PFSK-1 (cell line): ENCODE data around the gene CTDSPL2.

Source experiments
- FOXP2 ChIP-seq: optimal IDR thresholded peaks from 2 replicates; pipeline ENCODE3; 2011; ENCODE audit warnings: borderline replicate concordance, control low read depth, inconsistent platforms; ENCODE audit not compliant: insufficient read depth; ENCODE audit errors: extremely low read length, extremely low read depth
- POLR2AphosphoS5 ChIP-seq: IDR thresholded peaks from 2 replicates; pipeline ENCODE4 v1.6.1; 2012; ENCODE audit warnings: low read depth, mild to moderate bottlenecking, control low read depth, low read length, moderate library complexity
- REST ChIP-seq, 2 experiments: IDR thresholded peaks; 2 replicates each; pipeline versions ENCODE4 v1.6.1 to v1.8.0; 2011 to 2012; ENCODE audit warnings: low read depth in 2 of 2, low read length in 2 of 2, control low read depth in 1 of 2, inconsistent platforms in 1 of 2, mild to moderate bottlenecking in 1 of 2, moderate library complexity in 1 of 2; ENCODE audit not compliant: insufficient read depth in 1 of 2
- SIN3A ChIP-seq: IDR thresholded peaks from 2 replicates; pipeline ENCODE4 v1.6.1; 2012; ENCODE audit warnings: mild to moderate bottlenecking, low read length, moderate library complexity, borderline replicate concordance; ENCODE audit not compliant: insufficient read depth
- TAF1 ChIP-seq: IDR thresholded peaks from 2 replicates; pipeline ENCODE4 v1.6.1; 2012; ENCODE audit warnings: low read length, control low read depth, borderline replicate concordance; ENCODE audit not compliant: insufficient read depth

CTDSPL2 gene

GRCh38 chr15:44529864-44530604 is 102.6 kb downstream of the CTDSPL2 start:
- TF ChIP-seq POLR2AphosphoS5 (peak; percentile 11; the same call in 1 of the 2 replicates), FOXP2 (no peak)

GRCh38 chr15:44530653-44531052 is 103.2 kb downstream of the CTDSPL2 start:
- TF ChIP-seq TAF1 (no peak), FOXP2 (no peak), SIN3A (no peak), REST (IDR thresholded peaks at IDR 0.05; ENCODE audit: insufficient read depth in 1 of 2, low read depth in 2 of 2, low read length in 2 of 2) (no peak), POLR2AphosphoS5 (no peak)

- no peak for TF ChIP-seq FOXP2
- no peak for TF ChIP-seq REST (IDR thresholded peaks at IDR 0.05; ENCODE audit: insufficient read depth in 1 of 2, low read depth in 2 of 2, low read length in 2 of 2)
- no peak for TF ChIP-seq SIN3A
- TF ChIP-seq POLR2AphosphoS5, result no peak
- TF ChIP-seq TAF1, result no peak
These were observed 105.3 kb downstream of the CTDSPL2 start for GRCh38 chr15:44532689-44533088.

- TF ChIP-seq TAF1, result no peak
- no peak for TF ChIP-seq POLR2AphosphoS5
- no peak for TF ChIP-seq FOXP2
- no peak for TF ChIP-seq SIN3A
- no peak for TF ChIP-seq REST (IDR thresholded peaks at IDR 0.05; ENCODE audit: insufficient read depth in 1 of 2, low read depth in 2 of 2, low read length in 2 of 2)
These were observed 107.7 kb downstream of the CTDSPL2 start for GRCh38 chr15:44535092-44535491.

- TF ChIP-seq FOXP2 (no peak), SIN3A (no peak), REST (IDR thresholded peaks at IDR 0.05; ENCODE audit: insufficient read depth in 1 of 2, low read depth in 2 of 2, low read length in 2 of 2) (no peak), POLR2AphosphoS5 (no peak), TAF1 (no peak)
These were observed 108.3 kb downstream of the CTDSPL2 start for GRCh38 chr15:44535523-44536301.
